Measurements from ENCODE around the gene TIGD4.

Gene TIGD4

GRCh38 chr4:152779513-152780266 lies at the start of gene TIGD4, which contains the start of gene ARFIP1:
Gene TIGD4, minus strand, starts transcription at chr4:152779730. Its CDS starts 8,726 bp downstream, at chr4:152771004.
Gene ARFIP1, plus strand, starts transcription at chr4:152779954. Its CDS starts 49,680 bp downstream, at chr4:152829634.
- DNase-seq = peak; percentile 98

- no peak for DNase-seq
These were observed 48.6 kb upstream of the TIGD4 start for GRCh38 chr4:152828122-152828521.

- no peak for DNase-seq
These were observed 45.8 kb upstream of the TIGD4 start for GRCh38 chr4:152825336-152825735.

GRCh38 chr4:152824561-152824960 lies 45.0 kb upstream of the TIGD4 start:
- DNase-seq = no peak

GRCh38 chr4:152822323-152822722 lies 42.8 kb upstream of the TIGD4 start:
- DNase-seq = no peak

GRCh38 chr4:152820073-152820472 lies 40.5 kb upstream of the TIGD4 start:
- DNase-seq = no peak

GRCh38 chr4:152819026-152819645 lies 39.6 kb upstream of the TIGD4 start:
- DNase-seq = no peak

- no peak for DNase-seq
These were observed 37.8 kb upstream of the TIGD4 start for GRCh38 chr4:152817331-152817730.

- no peak for DNase-seq
These were observed 35.5 kb upstream of the TIGD4 start for GRCh38 chr4:152815078-152815477.

GRCh38 chr4:152810715-152811287 lies 31.3 kb upstream of the TIGD4 start:
- DNase-seq = no peak

GRCh38 chr4:152808670-152809069 lies 29.1 kb upstream of the TIGD4 start:
- no peak for DNase-seq

- no peak for DNase-seq
These were observed 27.8 kb upstream of the TIGD4 start for GRCh38 chr4:152807294-152807829.

GRCh38 chr4:152806501-152807125 lies 27.1 kb upstream of the TIGD4 start:
- DNase-seq = no peak

- no peak for DNase-seq
These were observed 26.3 kb upstream of the TIGD4 start for GRCh38 chr4:152805818-152806217.

GRCh38 chr4:152805071-152805650 lies 25.6 kb upstream of the TIGD4 start:
- no peak for DNase-seq

GRCh38 chr4:152803541-152803940 lies 24.0 kb upstream of the TIGD4 start:
- no peak for DNase-seq

GRCh38 chr4:152795891-152796290 lies 16.4 kb upstream of the TIGD4 start:
- DNase-seq = no peak

- no peak for DNase-seq
These were observed 7.1 kb upstream of the TIGD4 start for GRCh38 chr4:152786627-152787026.

GRCh38 chr4:152785639-152786615 lies 6.4 kb upstream of the TIGD4 start:
- DNase-seq = no peak

GRCh38 chr4:152784490-152785350 lies 5.2 kb upstream of the TIGD4 start:
- DNase-seq = no peak
